ENCODE results near the gene BORCS5. TPM values are rescaled to one million over a fixed set of nuclear protein-coding genes. Genes with fewer than 3 reads are reported as not detected.

BORCS5 gene
- total RNA-seq, 2 experiments from 2014 or later, result 10.4 to 22.9 TPM

DNA sequence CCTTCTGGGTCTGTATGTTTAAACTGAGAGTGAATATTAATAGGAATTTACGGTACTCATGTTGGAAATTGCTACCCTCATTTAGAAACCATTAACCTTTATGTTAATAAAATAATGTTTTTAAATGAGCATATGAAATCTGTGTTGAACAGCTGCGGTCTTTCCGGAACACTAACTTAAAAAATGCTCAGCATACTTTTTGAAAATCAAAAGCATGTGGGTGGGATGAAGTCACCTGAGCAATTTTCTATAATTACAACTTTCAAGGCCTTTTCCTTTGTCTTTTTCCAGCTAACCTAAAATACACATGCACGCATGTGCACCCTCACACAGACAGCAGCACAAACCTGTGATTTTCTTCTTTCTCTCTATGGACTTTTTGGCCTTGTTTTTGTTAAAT lies 39.8 kb downstream of the BORCS5 start:
- no TSS peak for BruUV-seq (replicated peaks)
- Histone ChIP-seq H2AFZ (ENCODE audit: low read length) (no peak overlapping the region), H3K4me1 (ENCODE audit: insufficient read depth, low read length, poor library complexity, severe bottlenecking) (no peaks in the 10 kb centered on the region), H3K79me2 (ENCODE audit: insufficient read depth, low read depth, low read length) (no peaks in the 10 kb centered on the region), H3K27ac (ENCODE audit: low read depth, low read length, poor library complexity, severe bottlenecking) (no peak overlapping the region), H3K9me2 (ENCODE audit: insufficient read depth, low read length) (no peaks in the 10 kb centered on the region), H3K36me3 (ENCODE audit: insufficient read depth, low read length) (no peaks in the 10 kb centered on the region), H4K20me1 (ENCODE audit: insufficient read depth, low read length) (no peaks in the 10 kb centered on the region), H3K4me3 (ENCODE audit: low read depth, low read length, poor library complexity, severe bottlenecking) (no peak overlapping the region), H3K9me3 (ENCODE audit: low read length) (no peaks in the 10 kb centered on the region), H3K4me2 (ENCODE audit: low read length) (no peak overlapping the region)
- intact Hi-C loops (cut with micrococcal nuclease; ENCODE audit: unreplicated experiment), result no loop called here
- ChIA-PET POLR2A (interaction anchor here (0.6 to 0.8 kb wide), 2 partner anchors 9 to 121 kb away, joined by 3 read pairs; no protein-coding TSS in a partner anchor), CTCF (ENCODE audit: unreplicated experiment) (no interaction called here)
- DNase-seq (ENCODE audit: low spot score), result no peak
- no peak for TF ChIP-seq EZH2phosphoT487 (IDR thresholded peaks at IDR 0.05; ENCODE audit: borderline replicate concordance, low read depth, low read length)
- TF ChIP-seq, protein P1, sequence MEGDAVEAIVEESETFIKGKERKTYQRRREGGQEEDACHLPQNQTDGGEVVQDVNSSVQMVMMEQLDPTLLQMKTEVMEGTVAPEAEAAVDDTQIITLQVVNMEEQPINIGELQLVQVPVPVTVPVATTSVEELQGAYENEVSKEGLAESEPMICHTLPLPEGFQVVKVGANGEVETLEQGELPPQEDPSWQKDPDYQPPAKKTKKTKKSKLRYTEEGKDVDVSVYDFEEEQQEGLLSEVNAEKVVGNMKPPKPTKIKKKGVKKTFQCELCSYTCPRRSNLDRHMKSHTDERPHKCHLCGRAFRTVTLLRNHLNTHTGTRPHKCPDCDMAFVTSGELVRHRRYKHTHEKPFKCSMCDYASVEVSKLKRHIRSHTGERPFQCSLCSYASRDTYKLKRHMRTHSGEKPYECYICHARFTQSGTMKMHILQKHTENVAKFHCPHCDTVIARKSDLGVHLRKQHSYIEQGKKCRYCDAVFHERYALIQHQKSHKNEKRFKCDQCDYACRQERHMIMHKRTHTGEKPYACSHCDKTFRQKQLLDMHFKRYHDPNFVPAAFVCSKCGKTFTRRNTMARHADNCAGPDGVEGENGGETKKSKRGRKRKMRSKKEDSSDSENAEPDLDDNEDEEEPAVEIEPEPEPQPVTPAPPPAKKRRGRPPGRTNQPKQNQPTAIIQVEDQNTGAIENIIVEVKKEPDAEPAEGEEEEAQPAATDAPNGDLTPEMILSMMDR (conservative IDR thresholded peaks at IDR 0.05; ENCODE audit: low read length), result no peak

DNA sequence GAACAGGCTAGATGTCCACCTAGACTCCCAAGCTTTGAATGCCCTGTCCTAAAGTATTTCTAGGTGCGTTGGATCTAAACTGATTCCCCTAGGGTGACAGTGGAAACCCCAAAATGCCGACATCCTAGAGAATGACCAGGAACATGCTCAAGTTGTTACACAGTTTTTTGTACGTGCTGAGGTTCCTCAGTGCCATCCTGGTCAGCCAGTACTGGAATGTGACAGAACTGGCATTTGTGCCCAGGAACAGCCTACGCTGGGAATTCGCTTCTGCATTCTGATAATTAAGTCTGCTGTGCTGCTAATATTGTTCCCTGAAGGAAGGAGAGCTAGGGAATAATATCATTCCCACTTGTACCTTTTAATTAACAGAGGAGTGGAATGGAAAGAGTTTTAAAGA lies 40.3 kb downstream of the BORCS5 start:
- H3K4me3 ChIP-seq (ENCODE audit: low read depth, low read length, poor library complexity, severe bottlenecking), result no peak overlapping the region
- TF ChIP-seq EZH2phosphoT487 (IDR thresholded peaks at IDR 0.05; ENCODE audit: borderline replicate concordance, low read depth, low read length), result no peak
- TF ChIP-seq, protein P1 (conservative IDR thresholded peaks at IDR 0.05; ENCODE audit: low read length), result no peak
- no peaks in the 10 kb centered on the region for H3K79me2 ChIP-seq (ENCODE audit: insufficient read depth, low read depth, low read length)
- no peaks in the 10 kb centered on the region for H3K4me1 ChIP-seq (ENCODE audit: insufficient read depth, low read length, poor library complexity, severe bottlenecking)
- no peaks in the 10 kb centered on the region for H3K9me3 ChIP-seq (ENCODE audit: low read length)
- H3K4me2 ChIP-seq (ENCODE audit: low read length), result no peak overlapping the region
- POLR2A ChIA-PET, result interaction anchor here (0.6 to 0.8 kb wide), 2 partner anchors 8 to 120 kb away, joined by 3 read pairs; no protein-coding TSS in a partner anchor
- H3K9me2 ChIP-seq (ENCODE audit: insufficient read depth, low read length), result no peaks in the 10 kb centered on the region
- H2AFZ ChIP-seq (ENCODE audit: low read length), result no peak overlapping the region
- no peak for DNase-seq (ENCODE audit: low spot score)
- no TSS peak for BruUV-seq (replicated peaks)
- no peak overlapping the region for H3K27ac ChIP-seq (ENCODE audit: low read depth, low read length, poor library complexity, severe bottlenecking)
- H3K36me3 ChIP-seq (ENCODE audit: insufficient read depth, low read length), result no peaks in the 10 kb centered on the region
- CTCF ChIA-PET (ENCODE audit: unreplicated experiment), result no interaction called here
- H4K20me1 ChIP-seq (ENCODE audit: insufficient read depth, low read length), result no peaks in the 10 kb centered on the region
- intact Hi-C loops (cut with micrococcal nuclease; ENCODE audit: unreplicated experiment), result no loop called here

DNA sequence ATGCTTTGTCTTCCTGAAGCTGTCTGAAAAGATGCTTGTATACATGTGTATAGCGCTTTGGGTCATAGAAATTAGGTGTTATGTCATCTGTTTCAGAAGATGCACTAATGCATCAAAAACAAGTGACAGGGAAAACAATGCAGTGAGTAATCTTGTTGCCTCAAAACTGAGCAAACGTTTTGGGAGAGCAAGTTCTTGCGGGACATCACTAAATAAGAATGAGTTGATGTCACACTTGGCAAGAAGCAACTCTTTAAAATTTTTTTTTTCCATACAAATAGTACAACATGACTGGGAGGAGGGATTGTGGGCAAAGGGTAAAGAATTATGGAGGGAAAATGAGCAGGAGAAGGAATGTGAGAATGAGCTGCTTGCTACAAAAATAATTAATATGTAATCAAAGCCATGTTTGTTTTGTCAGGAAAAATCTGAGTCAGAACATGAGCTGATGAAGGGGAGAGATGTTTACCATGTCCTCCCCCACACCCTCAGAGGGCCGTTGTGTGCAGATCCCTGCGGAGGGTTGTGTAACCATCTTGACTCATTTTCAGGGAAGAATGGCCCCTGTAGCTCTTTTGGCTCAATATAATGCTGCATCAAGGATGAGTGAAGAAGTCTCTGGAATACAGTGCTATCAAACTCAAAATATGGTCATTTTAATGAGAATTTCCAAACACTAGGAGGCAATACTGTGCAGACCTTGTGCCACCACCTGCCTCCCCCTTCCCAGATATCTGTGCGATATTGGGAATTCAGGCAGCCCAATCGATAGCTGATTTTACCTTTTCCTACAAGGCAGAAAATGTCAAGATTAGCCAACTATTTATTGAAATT lies 41.4 kb downstream of the BORCS5 start:
- TF ChIP-seq, protein P1 (conservative IDR thresholded peaks at IDR 0.05; ENCODE audit: low read length), result peak; percentile 33
- no peak for TF ChIP-seq EZH2phosphoT487 (IDR thresholded peaks at IDR 0.05; ENCODE audit: borderline replicate concordance, low read depth, low read length)
- Histone ChIP-seq H3K27ac (ENCODE audit: low read depth, low read length, poor library complexity, severe bottlenecking) (no peak overlapping the region), H2AFZ (ENCODE audit: low read length) (no peak overlapping the region), H3K9me2 (ENCODE audit: insufficient read depth, low read length) (no peaks in the 10 kb centered on the region), H3K4me1 (ENCODE audit: insufficient read depth, low read length, poor library complexity, severe bottlenecking) (no peaks in the 10 kb centered on the region), H3K9me3 (ENCODE audit: low read length) (no peaks in the 10 kb centered on the region), H4K20me1 (ENCODE audit: insufficient read depth, low read length) (no peaks in the 10 kb centered on the region), H3K4me2 (ENCODE audit: low read length) (no peak overlapping the region), H3K36me3 (ENCODE audit: insufficient read depth, low read length) (no peaks in the 10 kb centered on the region), H3K4me3 (ENCODE audit: low read depth, low read length, poor library complexity, severe bottlenecking) (no peak overlapping the region), H3K79me2 (ENCODE audit: insufficient read depth, low read depth, low read length) (no peaks in the 10 kb centered on the region)
- BruUV-seq (replicated peaks), result no TSS peak
- POLR2A ChIA-PET, result interaction anchor here (0.6 kb wide), 1 partner anchor 143 kb away, joined by 3 read pairs; no protein-coding TSS in a partner anchor
- CTCF ChIA-PET (ENCODE audit: unreplicated experiment), result no interaction called here
- no peak for DNase-seq (ENCODE audit: low spot score)
- intact Hi-C loops (cut with micrococcal nuclease; ENCODE audit: unreplicated experiment), result no loop called here
